ENCODE results near the gene AK8.

AK8 gene

DNA sequence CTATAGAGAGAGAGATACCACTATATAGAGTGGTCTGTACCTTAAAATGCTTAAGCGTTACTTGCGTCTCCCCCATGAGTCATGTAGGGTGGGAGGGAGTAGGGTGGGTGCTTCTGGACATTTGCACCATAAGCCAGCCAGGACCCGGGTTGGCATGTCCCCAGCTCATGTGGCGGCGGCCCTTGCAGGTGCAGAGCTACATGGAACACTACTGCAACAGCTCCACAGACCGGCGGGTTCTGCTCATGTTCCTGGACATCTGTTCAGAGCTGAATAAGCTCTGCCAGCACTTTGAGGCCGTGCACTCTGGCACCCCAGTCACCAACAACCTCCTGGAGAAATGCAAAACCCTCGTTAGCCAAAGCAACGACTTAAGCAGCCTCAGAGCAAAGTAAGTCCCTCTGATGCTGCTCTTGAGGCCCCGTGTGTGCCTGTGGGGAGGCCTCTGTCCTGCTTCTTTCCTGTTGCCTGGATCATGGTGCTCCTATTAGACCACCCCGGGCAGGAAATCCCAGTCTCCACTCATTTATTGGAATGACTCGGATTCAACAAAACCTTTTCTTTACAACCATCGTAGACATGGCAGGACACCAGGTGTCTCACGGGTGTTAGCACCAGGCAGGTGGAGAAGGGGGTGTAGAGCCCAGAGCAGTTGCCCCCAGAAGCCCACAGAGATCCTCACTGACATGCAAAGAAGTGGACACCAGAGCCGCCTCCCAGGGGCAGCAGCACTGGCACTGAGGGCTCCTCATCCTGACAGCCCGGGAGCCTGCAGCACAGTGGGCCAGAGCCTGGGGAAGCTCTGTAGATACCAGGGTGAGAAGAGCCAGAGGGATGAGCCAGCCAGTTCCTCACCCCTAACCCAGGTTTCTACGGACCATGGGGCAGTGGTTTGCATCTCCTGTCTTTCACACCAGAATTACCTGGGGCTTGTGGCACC is 9.4 kb upstream of the AK8 start:
- Histone ChIP-seq H2AFZ (ENCODE audit: low read length, unreplicated experiment) (no peak overlapping the region), H3K36me3 (ENCODE audit: insufficient read depth, low read length) (no peaks in the 10 kb centered on the region), H3K4me3 (ENCODE audit: low read depth, low read length) (no peak overlapping the region), H3K27ac (ENCODE audit: low read depth, low read length) (no peak overlapping the region), H3K27me3 (ENCODE audit: insufficient read depth, low read length) (no peaks in the 10 kb centered on the region), H3K4me1 (ENCODE audit: control insufficient read depth, insufficient read depth, low read length, unreplicated experiment) (no peaks in the 10 kb centered on the region), H3K79me2 (ENCODE audit: control insufficient read depth, insufficient read depth, low read length, unreplicated experiment) (no peaks in the 10 kb centered on the region)

DNA sequence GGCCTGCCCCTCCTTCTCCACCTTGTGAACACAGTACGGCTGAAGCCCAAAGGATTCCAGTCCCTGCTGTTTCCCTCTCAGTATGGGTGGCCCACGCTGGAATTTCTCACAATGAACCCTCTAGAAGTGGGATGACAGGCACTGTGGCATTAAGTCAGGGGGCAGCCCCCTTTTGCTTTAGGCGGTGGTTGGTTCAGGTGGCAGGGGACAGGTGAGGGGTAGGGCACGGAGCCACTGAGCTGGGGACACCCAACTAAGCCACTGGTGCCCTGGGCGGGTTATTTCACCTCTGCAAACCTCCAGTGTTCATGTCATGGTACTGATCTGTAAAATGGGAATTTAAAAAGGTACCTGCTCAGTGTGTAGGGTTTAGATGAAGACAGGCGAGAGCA is 8.2 kb upstream of the AK8 start:
- H2AFZ ChIP-seq (ENCODE audit: low read length, unreplicated experiment), result no peak overlapping the region
- H3K4me1 ChIP-seq (ENCODE audit: control insufficient read depth, insufficient read depth, low read length, unreplicated experiment), result peaks cover 3% of the 10 kb centered on the region
- H3K27me3 ChIP-seq (ENCODE audit: insufficient read depth, low read length), result no peaks in the 10 kb centered on the region
- H3K79me2 ChIP-seq (ENCODE audit: control insufficient read depth, insufficient read depth, low read length, unreplicated experiment), result no peaks in the 10 kb centered on the region
- H3K27ac ChIP-seq (ENCODE audit: low read depth, low read length), result no peak overlapping the region
- H3K36me3 ChIP-seq (ENCODE audit: insufficient read depth, low read length), result no peaks in the 10 kb centered on the region
- H3K4me3 ChIP-seq (ENCODE audit: low read depth, low read length), result no peak overlapping the region

- H3K27ac ChIP-seq (ENCODE audit: low read depth, low read length), result no peak overlapping the region
- no peaks in the 10 kb centered on the region for H3K36me3 ChIP-seq (ENCODE audit: insufficient read depth, low read length)
- no peaks in the 10 kb centered on the region for H3K79me2 ChIP-seq (ENCODE audit: control insufficient read depth, insufficient read depth, low read length, unreplicated experiment)
- H2AFZ ChIP-seq (ENCODE audit: low read length, unreplicated experiment), result no peak overlapping the region
- H3K27me3 ChIP-seq (ENCODE audit: insufficient read depth, low read length), result no peaks in the 10 kb centered on the region
- H3K4me1 ChIP-seq (ENCODE audit: control insufficient read depth, insufficient read depth, low read length, unreplicated experiment), result peaks cover 3% of the 10 kb centered on the region
- no peak overlapping the region for H3K4me3 ChIP-seq (ENCODE audit: low read depth, low read length)
Observed at GRCh38 chr9:132885720-132886333, 7.7 kb upstream of the AK8 start.

- peaks cover 3% of the 10 kb centered on the region for H3K4me1 ChIP-seq (ENCODE audit: control insufficient read depth, insufficient read depth, low read length, unreplicated experiment)
- no peaks in the 10 kb centered on the region for H3K27me3 ChIP-seq (ENCODE audit: insufficient read depth, low read length)
- H2AFZ ChIP-seq (ENCODE audit: low read length, unreplicated experiment), result no peak overlapping the region
- H3K4me3 ChIP-seq (ENCODE audit: low read depth, low read length), result no peak overlapping the region
- no peak overlapping the region for H3K27ac ChIP-seq (ENCODE audit: low read depth, low read length)
- no peaks in the 10 kb centered on the region for H3K79me2 ChIP-seq (ENCODE audit: control insufficient read depth, insufficient read depth, low read length, unreplicated experiment)
- H3K36me3 ChIP-seq (ENCODE audit: insufficient read depth, low read length), result no peaks in the 10 kb centered on the region
Observed at GRCh38 chr9:132883349-132884294, 5.5 kb upstream of the AK8 start.

DNA sequence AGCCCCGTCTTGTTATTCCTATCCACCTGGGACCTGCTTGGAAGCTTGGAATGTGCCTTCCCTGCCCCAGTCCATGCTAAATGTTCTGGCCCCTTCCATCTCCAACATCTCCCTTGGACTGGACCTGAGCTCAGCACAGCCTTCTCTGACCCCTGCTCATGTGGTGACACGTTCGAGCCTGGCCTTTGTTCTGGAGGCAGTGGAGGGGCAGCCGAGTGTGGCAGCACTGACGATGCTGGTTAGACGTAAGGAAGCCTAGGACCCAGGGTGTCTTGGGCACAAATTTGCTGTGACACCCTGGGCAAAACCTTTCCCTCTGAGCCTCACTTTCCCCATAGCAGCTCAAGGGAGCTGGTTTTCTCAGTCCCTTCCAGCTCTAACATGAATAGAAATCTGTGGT is 4.5 kb upstream of the AK8 start:
- Histone ChIP-seq H3K4me3 (ENCODE audit: low read depth, low read length) (no peak overlapping the region), H3K27me3 (ENCODE audit: insufficient read depth, low read length) (no peaks in the 10 kb centered on the region), H3K36me3 (ENCODE audit: insufficient read depth, low read length) (no peaks in the 10 kb centered on the region), H3K79me2 (ENCODE audit: control insufficient read depth, insufficient read depth, low read length, unreplicated experiment) (no peaks in the 10 kb centered on the region), H2AFZ (ENCODE audit: low read length, unreplicated experiment) (no peak overlapping the region), H3K27ac (ENCODE audit: low read depth, low read length) (no peak overlapping the region), H3K4me1 (ENCODE audit: control insufficient read depth, insufficient read depth, low read length, unreplicated experiment) (peaks cover 3% of the 10 kb centered on the region)

GRCh38 chr9:132881826-132882225 is 3.7 kb upstream of the AK8 start:
- Histone ChIP-seq H3K36me3 (ENCODE audit: insufficient read depth, low read length) (no peaks in the 10 kb centered on the region), H3K4me1 (ENCODE audit: control insufficient read depth, insufficient read depth, low read length, unreplicated experiment) (peaks cover 3% of the 10 kb centered on the region), H3K27ac (ENCODE audit: low read depth, low read length) (no peak overlapping the region), H3K79me2 (ENCODE audit: control insufficient read depth, insufficient read depth, low read length, unreplicated experiment) (no peaks in the 10 kb centered on the region), H3K27me3 (ENCODE audit: insufficient read depth, low read length) (no peaks in the 10 kb centered on the region), H2AFZ (ENCODE audit: low read length, unreplicated experiment) (no peak overlapping the region), H3K4me3 (ENCODE audit: low read depth, low read length) (no peak overlapping the region)

DNA sequence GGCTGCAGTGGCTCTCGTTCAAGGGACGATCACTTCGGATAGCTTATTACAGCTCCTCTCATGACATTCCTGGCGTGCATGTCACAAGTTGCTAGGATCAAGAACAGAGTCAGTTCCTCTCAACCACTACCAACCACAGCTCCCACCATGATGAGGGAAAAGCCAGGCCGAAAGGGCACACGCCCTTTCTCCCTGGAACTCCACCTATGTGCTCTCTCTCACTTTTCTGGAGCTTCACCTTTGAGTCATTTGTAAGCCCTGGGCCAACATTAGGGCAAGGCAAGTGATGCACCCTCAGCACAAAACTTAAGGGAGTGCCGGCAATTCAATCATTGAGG is 2.2 kb upstream of the AK8 start:
- Histone ChIP-seq H3K27ac (ENCODE audit: low read depth, low read length) (no peak overlapping the region), H3K27me3 (ENCODE audit: insufficient read depth, low read length) (no peaks in the 10 kb centered on the region), H3K36me3 (ENCODE audit: insufficient read depth, low read length) (no peaks in the 10 kb centered on the region), H3K79me2 (ENCODE audit: control insufficient read depth, insufficient read depth, low read length, unreplicated experiment) (no peaks in the 10 kb centered on the region), H2AFZ (ENCODE audit: low read length, unreplicated experiment) (no peak overlapping the region), H3K4me1 (ENCODE audit: control insufficient read depth, insufficient read depth, low read length, unreplicated experiment) (peaks cover 3% of the 10 kb centered on the region), H3K4me3 (ENCODE audit: low read depth, low read length) (no peak overlapping the region)

DNA sequence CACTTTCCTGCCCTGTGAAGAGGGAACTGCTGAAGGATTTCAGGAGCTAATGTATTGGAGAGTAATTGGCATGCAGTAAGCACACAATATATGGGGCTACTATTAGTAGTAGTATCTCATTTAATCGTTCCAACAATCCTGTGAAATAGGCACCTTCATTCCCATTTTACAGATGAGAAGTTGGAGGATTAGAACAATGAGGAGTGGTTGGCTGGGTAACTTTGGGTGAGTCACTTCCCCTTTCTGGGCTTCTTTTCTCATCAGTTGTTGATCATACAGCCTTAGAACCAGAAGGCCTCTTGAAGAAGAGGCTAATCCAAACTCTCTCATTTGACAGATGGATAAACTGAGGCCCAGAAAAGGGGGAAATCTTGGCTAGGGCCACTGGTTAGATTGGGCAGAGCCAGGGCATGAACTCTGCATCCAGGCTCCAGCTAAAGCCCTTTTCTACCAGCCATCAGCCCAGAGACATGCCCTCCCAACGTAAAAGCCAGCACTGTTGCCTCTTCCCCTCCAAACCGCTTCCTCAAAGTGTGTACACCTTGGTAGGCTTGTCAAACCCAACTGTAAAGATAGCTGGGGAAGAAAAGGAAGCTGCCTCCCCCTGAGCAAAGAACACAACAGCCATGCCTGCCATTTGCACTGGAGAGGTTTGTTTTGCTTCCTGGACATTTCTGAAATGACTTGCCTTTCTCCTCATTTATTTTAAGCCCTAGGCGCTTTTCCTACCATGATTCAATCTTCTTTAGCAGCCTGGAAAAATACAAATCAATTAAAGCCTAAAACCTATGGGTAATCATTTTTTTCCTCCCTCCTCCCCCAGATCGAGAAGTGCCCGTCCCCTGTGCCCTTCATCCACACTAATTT is 1.6 kb upstream of the AK8 start:
- H3K27ac ChIP-seq (ENCODE audit: low read depth, low read length), result no peak overlapping the region
- H3K4me3 ChIP-seq (ENCODE audit: low read depth, low read length), result peak overlapping the region; percentile 92; the same call in 1 of the 2 replicates
- no peaks in the 10 kb centered on the region for H3K27me3 ChIP-seq (ENCODE audit: insufficient read depth, low read length)

DNA sequence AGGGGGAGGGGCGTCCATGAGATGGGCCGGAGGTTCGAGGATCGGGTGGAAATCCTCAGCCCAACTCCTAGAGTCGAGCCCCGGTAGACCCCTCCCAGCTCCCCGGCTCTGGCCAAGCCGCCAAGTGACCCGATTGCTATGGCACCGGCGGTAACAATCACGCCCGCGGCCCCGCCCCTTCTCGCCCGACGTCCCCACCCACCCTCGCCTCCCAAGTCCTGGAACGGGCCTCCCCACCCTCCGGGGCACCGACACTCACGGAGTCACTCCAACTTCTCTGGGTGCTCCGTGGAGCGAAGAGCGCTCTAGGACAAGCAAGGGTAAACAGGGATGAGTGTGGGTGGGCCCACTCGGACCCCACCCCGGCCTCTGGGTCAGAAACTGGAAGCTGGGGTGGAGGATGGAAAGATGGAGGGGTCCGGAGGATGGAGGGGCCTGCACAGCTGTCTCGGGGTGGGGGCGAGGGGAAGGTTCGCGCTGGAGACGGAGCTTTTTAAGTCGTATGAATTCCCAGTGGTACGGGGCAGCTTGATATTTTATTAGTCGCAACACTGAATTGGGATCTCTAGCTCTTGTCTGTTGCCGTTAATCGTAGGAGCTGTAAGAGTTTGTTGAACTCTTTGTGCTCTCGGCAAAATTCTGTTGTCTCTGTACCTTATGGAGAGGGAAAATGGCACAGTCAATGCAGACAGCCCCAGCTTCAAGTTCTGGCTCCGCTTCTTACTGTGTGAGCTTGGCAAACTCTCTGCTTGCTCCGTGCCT is 792 bp upstream of the AK8 start, which contains the start of gene SPACA9:
TSS of gene SPACA9 (plus strand) at position 204 of the 762 bp plus-strand sequence. CDS start 5,050 bp downstream, outside the sequence.
- H2AFZ ChIP-seq (ENCODE audit: low read length, unreplicated experiment), result peak within 1 kb of the TSS; percentile 98
- peak within 1 kb of the TSS; percentile 67; the same call in 1 of the 2 replicates for H3K27ac ChIP-seq (ENCODE audit: low read depth, low read length)
- H3K27me3 ChIP-seq (ENCODE audit: insufficient read depth, low read length), result no peaks in the 10 kb centered on the region
- H3K36me3 ChIP-seq (ENCODE audit: insufficient read depth, low read length), result no peaks in the 10 kb centered on the region
- peak within 1 kb of the TSS; percentile 92 for H3K4me3 ChIP-seq (ENCODE audit: low read depth, low read length)
- H3K4me1 ChIP-seq (ENCODE audit: control insufficient read depth, insufficient read depth, low read length, unreplicated experiment), result peaks cover 3% of the 10 kb centered on the region
- H3K79me2 ChIP-seq (ENCODE audit: control insufficient read depth, insufficient read depth, low read length, unreplicated experiment), result no peaks in the 10 kb centered on the region

More for the DNA sequence above, 1.6 kb upstream of the AK8 start:
- H3K79me2 ChIP-seq (ENCODE audit: control insufficient read depth, insufficient read depth, low read length, unreplicated experiment), result no peaks in the 10 kb centered on the region
- no peak overlapping the region for H2AFZ ChIP-seq (ENCODE audit: low read length, unreplicated experiment)
- peaks cover 3% of the 10 kb centered on the region for H3K4me1 ChIP-seq (ENCODE audit: control insufficient read depth, insufficient read depth, low read length, unreplicated experiment)
- H3K36me3 ChIP-seq (ENCODE audit: insufficient read depth, low read length), result no peaks in the 10 kb centered on the region
